Measurements from ENCODE around the gene DENND2A. TPM values are rescaled to one million over a fixed set of nuclear protein-coding genes. Genes with fewer than 3 reads are reported as not detected.

The DENND2A gene
- polyA plus RNA-seq, 3 donors = not detected

DNA sequence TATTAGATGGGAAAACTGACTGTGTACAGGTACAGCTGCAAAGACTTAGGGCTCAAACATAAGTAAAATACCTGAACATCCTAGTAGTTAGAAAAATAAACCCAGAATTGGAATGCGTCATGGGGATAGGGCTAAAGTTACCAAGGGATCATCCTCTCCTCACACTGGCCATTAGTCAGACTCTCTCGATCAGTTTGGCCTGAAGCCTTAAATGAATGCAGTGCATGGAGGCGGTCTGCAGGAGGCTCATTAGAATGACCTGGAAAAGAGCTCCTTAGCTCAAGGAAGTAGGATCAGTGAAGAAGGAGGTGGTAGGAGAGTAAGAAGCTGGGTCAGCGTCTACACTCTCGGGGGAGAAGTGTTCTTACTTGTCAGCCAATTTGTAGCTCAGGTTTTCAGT is 35.3 kb downstream of the DENND2A start:
- H3K36me3 ChIP-seq (replicated peaks in 1 of 2; ENCODE audit: control insufficient read depth in 1 of 2, insufficient read depth in 2 of 2, low read length in 2 of 2) = no peaks in the 10 kb centered on the region
- TF ChIP-seq, protein P1, sequence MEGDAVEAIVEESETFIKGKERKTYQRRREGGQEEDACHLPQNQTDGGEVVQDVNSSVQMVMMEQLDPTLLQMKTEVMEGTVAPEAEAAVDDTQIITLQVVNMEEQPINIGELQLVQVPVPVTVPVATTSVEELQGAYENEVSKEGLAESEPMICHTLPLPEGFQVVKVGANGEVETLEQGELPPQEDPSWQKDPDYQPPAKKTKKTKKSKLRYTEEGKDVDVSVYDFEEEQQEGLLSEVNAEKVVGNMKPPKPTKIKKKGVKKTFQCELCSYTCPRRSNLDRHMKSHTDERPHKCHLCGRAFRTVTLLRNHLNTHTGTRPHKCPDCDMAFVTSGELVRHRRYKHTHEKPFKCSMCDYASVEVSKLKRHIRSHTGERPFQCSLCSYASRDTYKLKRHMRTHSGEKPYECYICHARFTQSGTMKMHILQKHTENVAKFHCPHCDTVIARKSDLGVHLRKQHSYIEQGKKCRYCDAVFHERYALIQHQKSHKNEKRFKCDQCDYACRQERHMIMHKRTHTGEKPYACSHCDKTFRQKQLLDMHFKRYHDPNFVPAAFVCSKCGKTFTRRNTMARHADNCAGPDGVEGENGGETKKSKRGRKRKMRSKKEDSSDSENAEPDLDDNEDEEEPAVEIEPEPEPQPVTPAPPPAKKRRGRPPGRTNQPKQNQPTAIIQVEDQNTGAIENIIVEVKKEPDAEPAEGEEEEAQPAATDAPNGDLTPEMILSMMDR (IDR thresholded peaks at IDR 0.05) = no peak
- no peak overlapping the region for H3K9ac ChIP-seq (ENCODE audit: insufficient read depth, low read length, poor library complexity, severe bottlenecking)
- no peaks in the 10 kb centered on the region for H4K20me1 ChIP-seq (ENCODE audit: insufficient read depth, low read length)
- intact Hi-C loops (cut with micrococcal nuclease) = no loop called here
- WGBS (ENCODE audit: insufficient coverage) = 96% methylated on average over 2 of the region's 5 CpGs
- DNase-seq = no peak
- no peak overlapping the region for H2AFZ ChIP-seq (ENCODE audit: insufficient read depth, low read depth, low read length, poor library complexity, severe bottlenecking)
- no peaks in the 10 kb centered on the region for H3K79me2 ChIP-seq (ENCODE audit: insufficient read depth, low read length)
- peaks cover 2 to 9% (median 6%) of the 10 kb centered on the region in 3 donors for H3K27me3 Mint-ChIP-seq (ENCODE audit: low read depth in 3 of 3)
- H3K27me3 ChIP-seq (ENCODE audit: control insufficient read depth in 2 of 2, insufficient read depth in 2 of 2, low read length in 2 of 2) = no peaks in the 10 kb centered on the region
- H3K27ac Mint-ChIP-seq = no peak overlapping the region
- H3K4me2 ChIP-seq (replicated peaks; ENCODE audit: extremely low read depth, low read length, poor library complexity, severe bottlenecking) = no peak overlapping the region
- no peak overlapping the region for H3K27ac ChIP-seq (ENCODE audit: low read depth in 1 of 2, low read length in 2 of 2)
- no peaks in the 10 kb centered on the region for H3K4me1 Mint-ChIP-seq
- no peaks in the 10 kb centered on the region for H3K36me3 Mint-ChIP-seq
- H3K9me3 ChIP-seq (replicated peaks in 1 of 2; ENCODE audit: control insufficient read depth in 1 of 2, insufficient read depth in 1 of 2, low read length in 2 of 2) = no peaks in the 10 kb centered on the region
- H3K9me3 Mint-ChIP-seq = peaks cover 0 to 1% (median 0%) of the 10 kb centered on the region in 7 donors
- H3K4me3 Mint-ChIP-seq = no peak overlapping the region
- H3K4me3 ChIP-seq (replicated peaks in 1 of 3; ENCODE audit: low read depth in 2 of 3, low read length in 3 of 3) = no peak overlapping the region
- no peaks in the 10 kb centered on the region for H3K4me1 ChIP-seq (ENCODE audit: control insufficient read depth in 1 of 2, insufficient read depth in 2 of 2, low read length in 2 of 2)

DNA sequence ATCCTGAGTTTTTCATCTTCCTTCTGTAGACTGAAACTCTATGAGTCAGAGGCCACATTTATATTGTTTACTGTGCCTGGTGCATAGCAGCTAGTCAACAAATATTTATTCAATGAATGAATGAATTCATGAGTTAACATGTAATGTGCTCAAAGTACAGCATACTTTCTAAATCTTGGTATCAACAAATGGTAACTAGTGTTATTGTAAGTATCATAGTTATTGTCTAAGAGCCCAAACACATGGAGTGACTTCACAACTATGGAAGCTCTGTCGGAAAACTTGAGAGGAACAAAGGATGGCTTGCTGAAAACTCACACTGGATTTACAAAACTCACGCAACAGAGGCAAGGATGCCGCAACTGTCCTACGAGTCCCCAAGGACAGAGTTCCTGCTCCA is 35.9 kb downstream of the DENND2A start:
- Mint-ChIP-seq H3K36me3 (no peaks in the 10 kb centered on the region), H3K27me3 (ENCODE audit: low read depth in 3 of 3) (peaks cover 5 to 11% (median 6%) of the 10 kb centered on the region in 3 donors), H3K4me3 (no peak overlapping the region), H3K27ac (no peak overlapping the region), H3K4me1 (no peaks in the 10 kb centered on the region), H3K9me3 (peaks cover 0 to 1% (median 0%) of the 10 kb centered on the region in 7 donors)
- no peak overlapping the region for H3K4me3 ChIP-seq (replicated peaks in 1 of 3; ENCODE audit: low read depth in 2 of 3, low read length in 3 of 3)
- H3K79me2 ChIP-seq (ENCODE audit: insufficient read depth, low read length) = no peaks in the 10 kb centered on the region
- no peak overlapping the region for H3K4me2 ChIP-seq (replicated peaks; ENCODE audit: extremely low read depth, low read length, poor library complexity, severe bottlenecking)
- no peak overlapping the region for H2AFZ ChIP-seq (ENCODE audit: insufficient read depth, low read depth, low read length, poor library complexity, severe bottlenecking)
- no peak overlapping the region for H3K9ac ChIP-seq (ENCODE audit: insufficient read depth, low read length, poor library complexity, severe bottlenecking)
- 91% methylated on average over 4 of the region's 4 CpGs for WGBS (ENCODE audit: insufficient coverage)
- no peaks in the 10 kb centered on the region for H3K36me3 ChIP-seq (replicated peaks in 1 of 2; ENCODE audit: control insufficient read depth in 1 of 2, insufficient read depth in 2 of 2, low read length in 2 of 2)
- TF ChIP-seq, protein P1 (IDR thresholded peaks at IDR 0.05) = no peak
- H3K4me1 ChIP-seq (ENCODE audit: control insufficient read depth in 1 of 2, insufficient read depth in 2 of 2, low read length in 2 of 2) = no peaks in the 10 kb centered on the region
- H3K9me3 ChIP-seq (replicated peaks in 1 of 2; ENCODE audit: control insufficient read depth in 1 of 2, insufficient read depth in 1 of 2, low read length in 2 of 2) = no peaks in the 10 kb centered on the region
- intact Hi-C loops (cut with micrococcal nuclease) = no loop called here
- H4K20me1 ChIP-seq (ENCODE audit: insufficient read depth, low read length) = no peaks in the 10 kb centered on the region
- DNase-seq = no peak
- no peak overlapping the region for H3K27ac ChIP-seq (ENCODE audit: low read depth in 1 of 2, low read length in 2 of 2)
- H3K27me3 ChIP-seq (ENCODE audit: control insufficient read depth in 2 of 2, insufficient read depth in 2 of 2, low read length in 2 of 2) = no peaks in the 10 kb centered on the region

All from CD14-positive monocyte (primary cell).